HepG2 (cell line): ENCODE measurements around the gene VPS18. TPM values are rescaled to one million over a fixed set of nuclear protein-coding genes. Genes with fewer than 3 reads are reported as not detected.

Experiments
- AGO2 ChIP-seq: fragments of 200-400 bp; formaldehyde crosslinking; optimal IDR thresholded peaks from 2 replicates; pipeline ENCODE3; 2017; ENCODE audit warnings: mild to moderate bottlenecking, low read depth, low read length, moderate library complexity
- FOSL2 ChIP-seq: sonication (generic); formaldehyde crosslinking; IDR thresholded peaks from 2 replicates; pipeline ENCODE4 v1.4.0; 2020; ENCODE audit warnings: missing genetic modification reagents
- HNF4A ChIP-seq: sonication (generic); formaldehyde crosslinking; IDR thresholded peaks from 2 replicates; pipeline ENCODE4 v1.4.0; 2020; ENCODE audit warnings: missing genetic modification reagents
- MAFF ChIP-seq: IDR thresholded peaks from 2 replicates; pipeline ENCODE4 v1.6.1; 2011; ENCODE audit warnings: low read depth, low read length, improper control_type of control experiment
- PAWR ChIP-seq: sonication (generic); formaldehyde crosslinking; IDR thresholded peaks from 2 replicates; pipeline ENCODE4 v1.4.0; 2020; ENCODE audit warnings: missing genetic modification reagents, mild to moderate bottlenecking, borderline replicate concordance
- PPARG ChIP-seq: conservative IDR thresholded peaks from 2 replicates; pipeline ENCODE4 v1.6.1; 2016; ENCODE audit warnings: missing biosample characterization, missing genetic modification reagents
- THYN1 ChIP-seq: sonication (generic); formaldehyde crosslinking; IDR thresholded peaks from 2 replicates; pipeline ENCODE4 v1.8.1; 2023; ENCODE audit warnings: low read depth, mild to moderate bottlenecking, moderate library complexity, missing genetic modification reagents, borderline replicate concordance
- YEATS4 ChIP-seq: sonication (generic); formaldehyde crosslinking; IDR thresholded peaks from 2 replicates; pipeline ENCODE4 v1.4.0; 2020; ENCODE audit warnings: missing genetic modification reagents, borderline replicate concordance
- ZNF101 ChIP-seq: sonication (generic); formaldehyde crosslinking; IDR thresholded peaks from 2 replicates; pipeline ENCODE4 v1.4.0; 2020; ENCODE audit warnings: mild to moderate bottlenecking, low read depth, missing genetic modification reagents, borderline replicate concordance
- ZNF460 ChIP-seq: sonication (generic); formaldehyde crosslinking; IDR thresholded peaks from 2 replicates; pipeline ENCODE4 v1.5.1; 2020; ENCODE audit warnings: missing genetic modification reagents, mild to moderate bottlenecking, borderline replicate concordance
- ZNF543 ChIP-seq: sonication (generic); formaldehyde crosslinking; IDR thresholded peaks from 2 replicates; pipeline ENCODE4 v1.4.0; 2020; ENCODE audit warnings: mild to moderate bottlenecking, missing genetic modification reagents
- ZNF552 ChIP-seq: sonication (generic); formaldehyde crosslinking; IDR thresholded peaks from 2 replicates; pipeline ENCODE4 v1.9.0; 2022; ENCODE audit warnings: missing genetic modification reagents, mild to moderate bottlenecking, borderline replicate concordance
- ZNF577 ChIP-seq: sonication (generic); formaldehyde crosslinking; IDR thresholded peaks from 2 replicates; pipeline ENCODE4 v1.4.0; 2020; ENCODE audit warnings: mild to moderate bottlenecking, low read depth, missing genetic modification reagents, borderline replicate concordance
- polyA plus RNA-seq, 8 experiments: library from polyadenylated mRNA; depleted of rRNA in 3 of 8; stranded (reverse) in 7 of 8; unstranded in 1 of 8; fragments of >200 nt; fragmentation: Illumina TruSeq in 4 of 8; extraction: Trizol in 4 of 8; gene quantifications; 2 replicates each; pipeline versions ENCODE4 v1.2.1 to v1.2.3, GENCODE V29; 2011 to 2016; ENCODE audit warnings: low read depth in 4 of 8, missing spikeins in 1 of 8, mixed read lengths in 1 of 8; ENCODE audit not compliant: insufficient read depth in 1 of 8
- total RNA-seq, 5 experiments: library from RNA; depleted of rRNA; stranded (reverse); fragments of >200 nt; fragmentation: Illumina TruSeq; extraction: Trizol; gene quantifications; 2 replicates each; pipeline ENCODE4 v1.2.3, GENCODE V29; 2016; ENCODE audit warnings: low read depth in 1 of 5
- TF ChIP-seq, protein P1 (sequence below): sonication (generic); formaldehyde crosslinking; IDR thresholded peaks from 2 replicates; pipeline ENCODE4 v1.5.0; 2020; ENCODE audit warnings: mild to moderate bottlenecking, missing genetic modification reagents
- TF ChIP-seq, protein P2 (sequence below): sonication (generic); formaldehyde crosslinking; IDR thresholded peaks from 2 replicates; pipeline ENCODE4 v1.8.1; 2022; ENCODE audit warnings: mild to moderate bottlenecking, missing genetic modification reagents
- TF ChIP-seq, protein P3 (sequence below): sonication (generic); formaldehyde crosslinking; IDR thresholded peaks from 2 replicates; pipeline ENCODE4 v1.4.0; 2020; ENCODE audit warnings: low read depth, mild to moderate bottlenecking, missing genetic modification reagents
- TF ChIP-seq, protein P4 (sequence below): sonication (generic); formaldehyde crosslinking; IDR thresholded peaks from 2 replicates; pipeline ENCODE4 v1.4.0; 2020; ENCODE audit warnings: mild to moderate bottlenecking, missing genetic modification reagents
- TF ChIP-seq, protein P5 (sequence below): sonication (generic); formaldehyde crosslinking; IDR thresholded peaks from 2 replicates; pipeline ENCODE4 v1.4.0; 2020; ENCODE audit warnings: mild to moderate bottlenecking, missing genetic modification reagents, borderline replicate concordance

The VPS18 gene
- total and polyA plus RNA-seq, 2 of the 13 experiments (the other 11 are each of a cell fraction or from before 2014, with no cell fraction given), result 5.8 to 17.0 TPM

DNA sequence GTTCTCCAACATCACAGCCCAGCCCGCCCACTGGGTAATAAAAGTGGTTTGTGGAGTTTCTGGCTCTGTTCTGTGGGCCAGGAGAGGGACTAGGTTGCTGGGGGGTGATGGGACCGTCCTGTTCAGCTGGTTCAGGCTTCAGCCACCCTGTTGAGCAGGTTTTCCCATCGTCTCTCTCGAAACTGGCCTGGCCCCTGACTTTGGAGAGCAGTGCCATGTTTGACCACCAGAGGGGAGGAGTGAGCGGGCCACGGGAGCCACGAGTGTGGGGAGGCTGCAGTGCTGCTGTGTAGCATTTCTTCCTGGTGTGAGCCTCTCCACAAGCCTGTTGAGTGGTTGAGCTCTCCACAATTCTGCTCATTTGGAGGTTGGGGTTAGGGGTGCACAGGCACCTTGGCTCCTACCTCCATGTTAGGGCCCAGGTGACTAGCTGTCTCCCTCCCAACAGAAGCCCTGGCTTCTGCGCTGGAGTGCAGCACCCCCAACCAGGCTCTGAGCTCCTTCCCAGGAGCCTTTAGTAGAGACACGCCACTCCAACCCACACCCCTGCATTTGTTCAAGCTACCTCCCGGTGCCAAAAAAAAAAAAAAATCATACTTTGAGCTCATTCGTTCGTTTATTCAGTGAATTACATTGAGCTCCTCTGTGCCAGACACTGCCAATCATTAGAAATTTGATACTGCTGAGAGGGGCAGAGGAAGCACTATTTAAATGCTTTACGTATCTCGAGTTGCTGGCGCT is 36.5 kb upstream of the VPS18 start (continued):
- TF ChIP-seq ZNF101 (CRISPR knock-in tag) (no peak), HNF4A (CRISPR knock-in tag) (peak; percentile 23; the same call in 1 of the 2 replicates), PPARG (no peak), ZNF577 (CRISPR knock-in tag) (no peak), FOSL2 (CRISPR knock-in tag) (peak; percentile 32; the same call in 1 of the 2 replicates), YEATS4 (CRISPR knock-in tag) (peak; percentile 43; the same call in 1 of the 2 replicates), ZNF543 (CRISPR knock-in tag) (no peak), MAFF (no peak), ZNF552 (CRISPR knock-in tag) (no peak), AGO2 (no peak), PAWR (CRISPR knock-in tag) (no peak), ZNF460 (CRISPR knock-in tag) (no peak), THYN1 (CRISPR knock-in tag) (no peak)
- TF ChIP-seq, protein P1, sequence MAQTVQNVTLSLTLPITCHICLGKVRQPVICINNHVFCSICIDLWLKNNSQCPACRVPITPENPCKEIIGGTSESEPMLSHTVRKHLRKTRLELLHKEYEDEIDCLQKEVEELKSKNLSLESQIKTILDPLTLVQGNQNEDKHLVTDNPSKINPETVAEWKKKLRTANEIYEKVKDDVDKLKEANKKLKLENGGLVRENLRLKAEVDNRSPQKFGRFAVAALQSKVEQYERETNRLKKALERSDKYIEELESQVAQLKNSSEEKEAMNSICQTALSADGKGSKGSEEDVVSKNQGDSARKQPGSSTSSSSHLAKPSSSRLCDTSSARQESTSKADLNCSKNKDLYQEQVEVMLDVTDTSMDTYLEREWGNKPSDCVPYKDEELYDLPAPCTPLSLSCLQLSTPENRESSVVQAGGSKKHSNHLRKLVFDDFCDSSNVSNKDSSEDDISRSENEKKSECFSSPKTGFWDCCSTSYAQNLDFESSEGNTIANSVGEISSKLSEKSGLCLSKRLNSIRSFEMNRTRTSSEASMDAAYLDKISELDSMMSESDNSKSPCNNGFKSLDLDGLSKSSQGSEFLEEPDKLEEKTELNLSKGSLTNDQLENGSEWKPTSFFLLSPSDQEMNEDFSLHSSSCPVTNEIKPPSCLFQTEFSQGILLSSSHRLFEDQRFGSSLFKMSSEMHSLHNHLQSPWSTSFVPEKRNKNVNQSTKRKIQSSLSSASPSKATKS (CRISPR knock-in tag), result no peak
- TF ChIP-seq, protein P2, sequence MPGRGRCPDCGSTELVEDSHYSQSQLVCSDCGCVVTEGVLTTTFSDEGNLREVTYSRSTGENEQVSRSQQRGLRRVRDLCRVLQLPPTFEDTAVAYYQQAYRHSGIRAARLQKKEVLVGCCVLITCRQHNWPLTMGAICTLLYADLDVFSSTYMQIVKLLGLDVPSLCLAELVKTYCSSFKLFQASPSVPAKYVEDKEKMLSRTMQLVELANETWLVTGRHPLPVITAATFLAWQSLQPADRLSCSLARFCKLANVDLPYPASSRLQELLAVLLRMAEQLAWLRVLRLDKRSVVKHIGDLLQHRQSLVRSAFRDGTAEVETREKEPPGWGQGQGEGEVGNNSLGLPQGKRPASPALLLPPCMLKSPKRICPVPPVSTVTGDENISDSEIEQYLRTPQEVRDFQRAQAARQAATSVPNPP, result no peak
- TF ChIP-seq, protein P3, sequence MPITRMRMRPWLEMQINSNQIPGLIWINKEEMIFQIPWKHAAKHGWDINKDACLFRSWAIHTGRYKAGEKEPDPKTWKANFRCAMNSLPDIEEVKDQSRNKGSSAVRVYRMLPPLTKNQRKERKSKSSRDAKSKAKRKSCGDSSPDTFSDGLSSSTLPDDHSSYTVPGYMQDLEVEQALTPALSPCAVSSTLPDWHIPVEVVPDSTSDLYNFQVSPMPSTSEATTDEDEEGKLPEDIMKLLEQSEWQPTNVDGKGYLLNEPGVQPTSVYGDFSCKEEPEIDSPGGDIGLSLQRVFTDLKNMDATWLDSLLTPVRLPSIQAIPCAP (CRISPR knock-in tag), result no peak
- TF ChIP-seq, protein P4, sequence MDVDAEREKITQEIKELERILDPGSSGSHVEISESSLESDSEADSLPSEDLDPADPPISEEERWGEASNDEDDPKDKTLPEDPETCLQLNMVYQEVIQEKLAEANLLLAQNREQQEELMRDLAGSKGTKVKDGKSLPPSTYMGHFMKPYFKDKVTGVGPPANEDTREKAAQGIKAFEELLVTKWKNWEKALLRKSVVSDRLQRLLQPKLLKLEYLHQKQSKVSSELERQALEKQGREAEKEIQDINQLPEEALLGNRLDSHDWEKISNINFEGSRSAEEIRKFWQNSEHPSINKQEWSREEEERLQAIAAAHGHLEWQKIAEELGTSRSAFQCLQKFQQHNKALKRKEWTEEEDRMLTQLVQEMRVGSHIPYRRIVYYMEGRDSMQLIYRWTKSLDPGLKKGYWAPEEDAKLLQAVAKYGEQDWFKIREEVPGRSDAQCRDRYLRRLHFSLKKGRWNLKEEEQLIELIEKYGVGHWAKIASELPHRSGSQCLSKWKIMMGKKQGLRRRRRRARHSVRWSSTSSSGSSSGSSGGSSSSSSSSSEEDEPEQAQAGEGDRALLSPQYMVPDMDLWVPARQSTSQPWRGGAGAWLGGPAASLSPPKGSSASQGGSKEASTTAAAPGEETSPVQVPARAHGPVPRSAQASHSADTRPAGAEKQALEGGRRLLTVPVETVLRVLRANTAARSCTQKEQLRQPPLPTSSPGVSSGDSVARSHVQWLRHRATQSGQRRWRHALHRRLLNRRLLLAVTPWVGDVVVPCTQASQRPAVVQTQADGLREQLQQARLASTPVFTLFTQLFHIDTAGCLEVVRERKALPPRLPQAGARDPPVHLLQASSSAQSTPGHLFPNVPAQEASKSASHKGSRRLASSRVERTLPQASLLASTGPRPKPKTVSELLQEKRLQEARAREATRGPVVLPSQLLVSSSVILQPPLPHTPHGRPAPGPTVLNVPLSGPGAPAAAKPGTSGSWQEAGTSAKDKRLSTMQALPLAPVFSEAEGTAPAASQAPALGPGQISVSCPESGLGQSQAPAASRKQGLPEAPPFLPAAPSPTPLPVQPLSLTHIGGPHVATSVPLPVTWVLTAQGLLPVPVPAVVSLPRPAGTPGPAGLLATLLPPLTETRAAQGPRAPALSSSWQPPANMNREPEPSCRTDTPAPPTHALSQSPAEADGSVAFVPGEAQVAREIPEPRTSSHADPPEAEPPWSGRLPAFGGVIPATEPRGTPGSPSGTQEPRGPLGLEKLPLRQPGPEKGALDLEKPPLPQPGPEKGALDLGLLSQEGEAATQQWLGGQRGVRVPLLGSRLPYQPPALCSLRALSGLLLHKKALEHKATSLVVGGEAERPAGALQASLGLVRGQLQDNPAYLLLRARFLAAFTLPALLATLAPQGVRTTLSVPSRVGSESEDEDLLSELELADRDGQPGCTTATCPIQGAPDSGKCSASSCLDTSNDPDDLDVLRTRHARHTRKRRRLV, result no peak
- TF ChIP-seq, protein P5, sequence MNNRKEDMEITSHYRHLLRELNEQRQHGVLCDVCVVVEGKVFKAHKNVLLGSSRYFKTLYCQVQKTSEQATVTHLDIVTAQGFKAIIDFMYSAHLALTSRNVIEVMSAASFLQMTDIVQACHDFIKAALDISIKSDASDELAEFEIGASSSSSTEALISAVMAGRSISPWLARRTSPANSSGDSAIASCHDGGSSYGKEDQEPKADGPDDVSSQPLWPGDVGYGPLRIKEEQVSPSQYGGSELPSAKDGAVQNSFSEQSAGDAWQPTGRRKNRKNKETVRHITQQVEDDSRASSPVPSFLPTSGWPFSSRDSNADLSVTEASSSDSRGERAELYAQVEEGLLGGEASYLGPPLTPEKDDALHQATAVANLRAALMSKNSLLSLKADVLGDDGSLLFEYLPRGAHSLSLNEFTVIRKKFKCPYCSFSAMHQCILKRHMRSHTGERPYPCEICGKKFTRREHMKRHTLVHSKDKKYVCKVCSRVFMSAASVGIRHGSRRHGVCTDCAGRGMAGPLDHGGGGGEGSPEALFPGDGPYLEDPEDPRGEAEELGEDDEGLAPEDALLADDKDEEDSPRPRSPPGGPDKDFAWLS (CRISPR knock-in tag), result no peak
